ENCODE measurements around the gene MOSPD2. TPM values are rescaled to one million over a fixed set of nuclear protein-coding genes. Genes with fewer than 3 reads are reported as not detected.

The MOSPD2 gene
- total RNA-seq, 2 donors from 2014 or later = 6.3 to 12.5 TPM

DNA sequence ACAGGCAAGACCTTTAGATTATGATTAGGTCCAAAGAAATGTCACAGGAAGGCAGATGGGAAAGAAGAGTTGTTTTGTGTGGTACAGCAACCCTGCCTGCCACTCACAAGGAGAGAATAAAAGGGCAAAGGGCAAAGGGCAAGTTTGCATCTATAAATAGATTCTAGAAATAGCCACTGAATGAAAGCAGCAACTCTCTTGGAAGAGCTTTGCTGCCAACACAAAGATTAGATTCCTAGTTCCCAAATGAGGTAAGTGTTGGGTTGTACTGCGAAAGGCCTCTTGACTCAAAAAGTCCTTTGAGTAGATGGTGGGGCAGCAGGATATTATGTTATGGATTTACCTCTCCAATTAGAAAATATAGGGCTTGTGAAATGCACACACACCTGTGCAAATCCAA, 61.2 kb downstream of the MOSPD2 start:
- H3K9me3 ChIP-seq = no peaks in the 10 kb centered on the region
- 50 to 53% methylated on average over 1 of the region's 1 CpG for WGBS, 2 donors
- intact Hi-C loops (cut with DNase I) = no loop called here
- ATAC-seq = no peak
- no peaks in the 10 kb centered on the region for H3K27me3 ChIP-seq
- no peaks in the 10 kb centered on the region for H3K4me1 ChIP-seq
- TF ChIP-seq POLR2A (IDR thresholded peaks at IDR 0.05) (no peak), CTCF (IDR thresholded peaks at IDR 0.05) (no peak)
- H3K4me3 ChIP-seq = no peak overlapping the region
- no peak for DNase-seq
- H3K27ac ChIP-seq = no peak overlapping the region
- H3K36me3 ChIP-seq (replicated peaks in 1 of 2; ENCODE audit: insufficient read depth in 1 of 2, low read depth in 2 of 2) = no peaks in the 10 kb centered on the region

DNA sequence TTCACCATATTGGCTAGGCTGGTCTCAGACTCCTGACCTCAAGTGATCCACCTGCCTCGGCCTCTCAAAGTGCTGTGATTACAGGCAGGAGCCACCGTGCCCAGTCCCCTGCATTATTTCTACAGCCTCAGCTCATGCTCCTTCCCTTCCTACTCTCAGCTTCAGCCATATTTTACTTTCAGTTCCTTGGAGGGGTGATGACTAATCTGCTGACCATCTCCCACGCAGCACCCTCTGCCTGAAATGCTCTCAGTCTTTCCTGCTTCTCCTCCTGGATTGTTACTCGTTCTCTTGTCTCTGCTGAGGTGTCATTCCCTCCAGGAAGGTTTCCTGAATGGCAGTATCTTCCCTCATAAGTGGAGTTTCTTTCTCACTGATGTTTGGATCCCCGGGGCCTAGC, 63.3 kb downstream of the MOSPD2 start:
- no peaks in the 10 kb centered on the region for H3K4me1 ChIP-seq
- no peak for ATAC-seq
- no peaks in the 10 kb centered on the region for H3K36me3 ChIP-seq (replicated peaks in 1 of 2; ENCODE audit: insufficient read depth in 1 of 2, low read depth in 2 of 2)

GRCh38 chrX:14939644-14940043, 66.4 kb downstream of the MOSPD2 start:
- 60 to 100% methylated on average over 1 of the region's 2 CpGs for WGBS, 2 donors
- no peak for ATAC-seq
- intact Hi-C loops (cut with DNase I) = no loop called here

More for the DNA sequence above, 63.3 kb downstream of the MOSPD2 start:
- H3K9me3 ChIP-seq = no peaks in the 10 kb centered on the region
- no peak overlapping the region for H3K4me3 ChIP-seq
- intact Hi-C loops (cut with DNase I) = no loop called here
- H3K27ac ChIP-seq = no peak overlapping the region
- TF ChIP-seq CTCF (IDR thresholded peaks at IDR 0.05) (no peak), POLR2A (IDR thresholded peaks at IDR 0.05) (no peak)
- H3K27me3 ChIP-seq = no peaks in the 10 kb centered on the region
- WGBS, 2 donors = 79 to 85% methylated on average over 4 to 5 of the region's 5 CpGs
- no peak for DNase-seq

DNA sequence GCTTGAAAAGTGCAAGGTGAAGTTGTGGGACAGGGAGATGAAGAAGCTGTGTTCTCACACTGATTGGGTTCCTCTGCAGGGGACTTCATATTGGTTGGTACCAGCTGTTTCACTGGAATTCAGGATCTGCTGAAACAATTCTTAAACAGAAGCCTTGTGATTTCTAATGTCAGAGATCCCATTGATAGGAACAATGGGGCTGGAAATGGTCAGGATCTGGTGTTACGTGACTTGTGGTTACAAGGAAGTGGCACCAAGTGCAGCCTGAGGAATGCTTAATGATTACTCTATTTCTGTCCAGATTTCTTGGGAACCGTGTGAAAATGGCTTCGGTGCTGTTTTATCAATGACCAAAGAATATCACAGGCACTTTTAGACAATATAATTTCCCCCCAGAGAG, 68.1 kb downstream of the MOSPD2 start:
- H3K9me3 ChIP-seq = no peaks in the 10 kb centered on the region
- no peaks in the 10 kb centered on the region for H3K36me3 ChIP-seq (replicated peaks in 1 of 2; ENCODE audit: insufficient read depth in 1 of 2, low read depth in 2 of 2)
- 69 to 82% methylated on average over 3 of the region's 3 CpGs for WGBS, 2 donors
- no peak for TF ChIP-seq CTCF (IDR thresholded peaks at IDR 0.05)
- TF ChIP-seq POLR2A (IDR thresholded peaks at IDR 0.05) = no peak
- intact Hi-C loops (cut with DNase I) = no loop called here
- no peak for DNase-seq
- H3K4me1 ChIP-seq = no peaks in the 10 kb centered on the region
- no peak for ATAC-seq
- no peak overlapping the region for H3K4me3 ChIP-seq
- H3K27me3 ChIP-seq = no peaks in the 10 kb centered on the region
- H3K27ac ChIP-seq = no peak overlapping the region

More at GRCh38 chrX:14939644-14940043, 66.4 kb downstream of the MOSPD2 start:
- Histone ChIP-seq H3K4me3 (no peak overlapping the region), H3K9me3 (no peaks in the 10 kb centered on the region), H3K4me1 (no peaks in the 10 kb centered on the region), H3K27me3 (no peaks in the 10 kb centered on the region), H3K36me3 (replicated peaks in 1 of 2; ENCODE audit: insufficient read depth in 1 of 2, low read depth in 2 of 2) (no peaks in the 10 kb centered on the region), H3K27ac (no peak overlapping the region)
- DNase-seq = no peak
- TF ChIP-seq CTCF (IDR thresholded peaks at IDR 0.05) (no peak), POLR2A (IDR thresholded peaks at IDR 0.05) (no peak)

GRCh38 chrX:14942341-14942740, 69.1 kb downstream of the MOSPD2 start:
- Histone ChIP-seq H3K36me3 (replicated peaks in 1 of 2; ENCODE audit: insufficient read depth in 1 of 2, low read depth in 2 of 2) (no peaks in the 10 kb centered on the region), H3K27ac (no peak overlapping the region), H3K4me1 (no peaks in the 10 kb centered on the region), H3K27me3 (no peaks in the 10 kb centered on the region), H3K4me3 (no peak overlapping the region), H3K9me3 (no peaks in the 10 kb centered on the region)
- TF ChIP-seq CTCF (IDR thresholded peaks at IDR 0.05) (no peak), POLR2A (IDR thresholded peaks at IDR 0.05) (no peak)
- 71 to 85% methylated on average over 3 of the region's 3 CpGs for WGBS, 2 donors
- ATAC-seq (no peak), DNase-seq (no peak)
- intact Hi-C loops (cut with DNase I) = no loop called here

Data from body of pancreas (tissue), 4 donors.